H9 (cell line): ENCODE measurements around the gene MTMR1. TPM values are rescaled to one million over a fixed set of nuclear protein-coding genes. Genes with fewer than 3 reads are reported as not detected.

ENCODE experiments used
- DNase-seq: peaks from one replicate; pipeline ENCODE4 v3.0.0-alpha.2; 2017
- H2AFZ ChIP-seq: one replicate; pipeline ENCODE4 v1.6.1; 2013; ENCODE audit warnings: mild to moderate bottlenecking, low read length, control low read depth, moderate library complexity
- H2AK5ac ChIP-seq: 2 replicates; pipeline ENCODE4 v1.6.1; 2013; ENCODE audit warnings: low read length, control low read depth, mixed read lengths; ENCODE audit not compliant: insufficient read length
- H2BK120ac ChIP-seq: one replicate; pipeline ENCODE4 v1.6.1; 2013; ENCODE audit warnings: low read depth, mild to moderate bottlenecking, low read length, control low read depth, inconsistent platforms; ENCODE audit not compliant: poor library complexity, severe bottlenecking
- H2BK12ac ChIP-seq: 2 replicates; pipeline ENCODE4 v1.6.1; 2013; ENCODE audit warnings: low read length, control low read depth, mixed read lengths, low read depth; ENCODE audit not compliant: insufficient read length
- H2BK15ac ChIP-seq: 2 replicates; pipeline ENCODE4 v1.6.1; 2013; ENCODE audit warnings: low read depth, low read length, control low read depth
- H2BK20ac ChIP-seq: one replicate; pipeline ENCODE4 v1.6.1; 2013; ENCODE audit warnings: low read depth, mild to moderate bottlenecking, low read length, control low read depth, inconsistent platforms; ENCODE audit not compliant: poor library complexity, severe bottlenecking
- H2BK5ac ChIP-seq: 2 replicates; pipeline ENCODE4 v1.6.1; 2013; ENCODE audit warnings: low read length, control low read depth, mixed read lengths; ENCODE audit not compliant: insufficient read length
- H3K14ac ChIP-seq: 2 replicates; pipeline ENCODE4 v1.6.1; 2013; ENCODE audit warnings: low read length, control low read depth; ENCODE audit not compliant: insufficient read depth
- H3K18ac ChIP-seq: 2 replicates; pipeline ENCODE4 v1.6.1; 2013; ENCODE audit warnings: low read depth, mild to moderate bottlenecking, mixed read lengths, low read length, control low read depth; ENCODE audit not compliant: insufficient read length
- H3K23ac ChIP-seq: 2 replicates; pipeline ENCODE4 v1.6.1; 2013; ENCODE audit warnings: low read length, control low read depth, mixed read lengths, low read depth; ENCODE audit not compliant: insufficient read length
- H3K23me2 ChIP-seq: 2 replicates; pipeline ENCODE4 v1.6.1; 2013; ENCODE audit warnings: low read depth, mild to moderate bottlenecking, mixed read lengths, low read length, control low read depth; ENCODE audit not compliant: insufficient read length, poor library complexity, severe bottlenecking
- H3K27ac ChIP-seq: 2 replicates; pipeline ENCODE4 v1.5.1; 2013; ENCODE audit warnings: low read length, control low read depth, mixed read lengths, low read depth; ENCODE audit not compliant: insufficient read length
- H3K27me3 ChIP-seq: 2 replicates; pipeline ENCODE4 v1.6.1; 2013; ENCODE audit warnings: low read length, control low read depth, inconsistent platforms; ENCODE audit not compliant: insufficient read depth
- H3K4ac ChIP-seq: 2 replicates; pipeline ENCODE4 v1.6.1; 2013; ENCODE audit warnings: low read depth, mild to moderate bottlenecking, control low read depth, inconsistent platforms, low read length, moderate library complexity
- H3K4me1 ChIP-seq: 2 replicates; pipeline ENCODE4 v1.6.1; 2013; ENCODE audit warnings: low read length, control low read depth, inconsistent platforms; ENCODE audit not compliant: insufficient read depth
- H3K4me2 ChIP-seq: 2 replicates; pipeline ENCODE4 v1.6.1; 2013; ENCODE audit warnings: low read length, control low read depth, mixed read lengths; ENCODE audit not compliant: insufficient read length, insufficient read depth
- H3K56ac ChIP-seq: 2 replicates; pipeline ENCODE4 v1.6.1; 2013; ENCODE audit warnings: low read depth, mild to moderate bottlenecking, mixed read lengths, low read length, control low read depth; ENCODE audit not compliant: insufficient read length
- H3K79me1 ChIP-seq: 2 replicates; pipeline ENCODE4 v1.6.1; 2013; ENCODE audit warnings: low read depth, mild to moderate bottlenecking, moderate library complexity, low read length, control low read depth, inconsistent platforms; ENCODE audit not compliant: insufficient read depth, poor library complexity, severe bottlenecking
- H3K79me2 ChIP-seq: 2 replicates; pipeline ENCODE4 v1.6.1; 2013; ENCODE audit warnings: low read length, control low read depth, inconsistent platforms; ENCODE audit not compliant: insufficient read depth
- H3K9ac ChIP-seq: 2 replicates; pipeline ENCODE4 v1.6.1; 2013; ENCODE audit warnings: low read length, control low read depth, mixed read lengths; ENCODE audit not compliant: insufficient read length; ENCODE audit errors: extremely low read depth
- H3K9me3 ChIP-seq: one replicate; pipeline ENCODE4 v1.6.1; 2013; ENCODE audit warnings: low read depth, low read length, inconsistent platforms; ENCODE audit not compliant: control insufficient read depth
- H3T11ph ChIP-seq: one replicate; pipeline ENCODE4 v1.6.1; 2013; ENCODE audit warnings: mild to moderate bottlenecking, low read length, control low read depth, inconsistent platforms
- H4K20me1 ChIP-seq: one replicate; pipeline ENCODE4 v1.6.1; 2013; ENCODE audit not compliant: control insufficient read depth, insufficient read length, insufficient read depth
- H4K5ac ChIP-seq: 2 replicates; pipeline ENCODE4 v1.6.1; 2013; ENCODE audit warnings: low read depth, mild to moderate bottlenecking, mixed read lengths, low read length, control low read depth; ENCODE audit not compliant: insufficient read length
- H4K8ac ChIP-seq: replicated peaks from 2 replicates; pipeline ENCODE4 v1.6.1; 2013; ENCODE audit warnings: low read length, control low read depth, mixed read lengths, low read depth; ENCODE audit not compliant: insufficient read length
- H4K91ac ChIP-seq: 2 replicates; pipeline ENCODE4 v1.6.1; 2013; ENCODE audit warnings: low read depth, mild to moderate bottlenecking, moderate library complexity, mixed read lengths, low read length, control low read depth; ENCODE audit not compliant: insufficient read length
- H3K27ac Mint-ChIP-seq, 3 experiments: 2 replicates in 2 of 3; 3 replicates in 1 of 3; pipeline ENCODE4 v1.8.0; 2020 to 2021; ENCODE audit warnings: mixed read lengths in 3 of 3, mild to moderate bottlenecking in 1 of 3, moderate library complexity in 1 of 3
- H3K27me3 Mint-ChIP-seq: 2 replicates; pipeline ENCODE4 v1.8.0; 2021; ENCODE audit warnings: low read depth, mild to moderate bottlenecking, moderate library complexity, mixed read lengths
- H3K36me3 Mint-ChIP-seq, 3 experiments: 2 replicates in 2 of 3; 3 replicates in 1 of 3; pipeline ENCODE4 v1.8.0; 2020 to 2021; ENCODE audit warnings: low read depth in 3 of 3, mixed read lengths in 3 of 3; ENCODE audit not compliant: insufficient read depth in 1 of 3
- H3K4me1 Mint-ChIP-seq, 2 experiments: 2 replicates each; pipeline ENCODE4 v1.8.0; 2020; ENCODE audit warnings: mixed read lengths in 2 of 2
- H3K4me3 Mint-ChIP-seq, 2 experiments: 2 replicates in 1 of 2; 3 replicates in 1 of 2; pipeline ENCODE4 v1.8.0; 2020 to 2021; ENCODE audit warnings: mild to moderate bottlenecking in 2 of 2, mixed read lengths in 2 of 2, moderate library complexity in 1 of 2
- H3K9me3 Mint-ChIP-seq, 2 experiments: 2 replicates in 1 of 2; 3 replicates in 1 of 2; pipeline ENCODE4 v1.8.0; 2020; ENCODE audit warnings: mild to moderate bottlenecking in 2 of 2, mixed read lengths in 2 of 2, moderate library complexity in 1 of 2
- WGBS: extraction: QIAGEN DNeasy Blood & Tissue Kit; methylation state at CpG from one replicate; pipeline ENCODE4 v1.1.7; 2013; ENCODE audit warnings: missing lambda C conversion rate, low lambda C conversion rate, mixed read lengths; ENCODE audit not compliant: insufficient read length; ENCODE audit errors: extremely low coverage; 5-methylcytosine and 5-hydroxymethylcytosine counted together
- total RNA-seq: library from RNA; stranded (reverse); gene quantifications from 2 replicates; pipeline ENCODE4 v1.2.1, GENCODE V29; 2021
- TF ChIP-seq, protein P1 (sequence below): fragments of 200-600 bp; sonication (generic); conservative IDR thresholded peaks from 3 replicates; pipeline ENCODE4 v1.8.0; 2021; ENCODE audit warnings: antibody characterized with exemption, mild to moderate bottlenecking

The MTMR1 gene
- total RNA-seq, 1 experiment from 2014 or later = 25.2 TPM

DNA sequence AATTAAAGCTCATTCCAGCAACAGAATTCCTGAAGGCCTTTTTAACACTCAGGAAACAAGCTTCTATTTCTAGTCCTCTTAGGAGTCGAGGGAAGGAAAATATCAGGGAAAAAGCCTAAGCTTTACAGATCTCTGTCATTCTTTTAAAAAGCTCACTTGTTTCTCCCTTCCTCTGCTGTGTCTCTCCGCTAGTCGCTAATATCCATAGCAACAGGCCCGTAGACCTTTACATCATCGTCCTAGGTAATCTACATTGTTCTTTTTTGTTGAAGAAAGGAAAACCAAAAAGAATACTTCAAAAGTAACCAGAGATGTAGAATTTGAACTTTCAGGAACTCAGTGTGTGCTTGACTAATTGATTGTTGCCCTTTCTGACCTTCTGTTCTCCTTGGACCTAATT lies 45.9 kb upstream of the MTMR1 start:
- Mint-ChIP-seq H3K27me3 (no peaks in the 10 kb centered on the region), H3K27ac (no peak overlapping the region), H3K4me1 (no peaks in the 10 kb centered on the region), H3K36me3 (peaks cover 0 to 10% (median 1%) of the 10 kb centered on the region in 3 experiments; a peak in 4 of 7 replicates), H3K9me3 (peaks cover 51 to 54% of the 10 kb centered on the region in 2 experiments), H3K4me3 (no peak overlapping the region)
- Histone ChIP-seq H3K14ac (no peak overlapping the region), H3T11ph (no peak overlapping the region), H3K79me2 (no peaks in the 10 kb centered on the region), H3K23me2 (no peaks in the 10 kb centered on the region), H3K79me1 (no peaks in the 10 kb centered on the region), H2AK5ac (no peak overlapping the region), H3K27ac (no peak overlapping the region), H3K4me1 (no peaks in the 10 kb centered on the region), H3K9me3 (no peaks in the 10 kb centered on the region), H2BK12ac (no peak overlapping the region), H3K9ac (no peak overlapping the region), H4K8ac (no peak overlapping the region), H2BK20ac (no peak overlapping the region), H3K18ac (no peak overlapping the region), H2BK15ac (no peak overlapping the region), H2BK5ac (no peak overlapping the region), H3K56ac (no peak overlapping the region), H4K20me1 (no peaks in the 10 kb centered on the region), H2BK120ac (no peak overlapping the region), H4K91ac (no peak overlapping the region), H3K4ac (no peak overlapping the region), H2AFZ (no peak overlapping the region), H4K5ac (no peak overlapping the region), H3K23ac (no peak overlapping the region), H3K4me2 (no peak overlapping the region), H3K27me3 (no peaks in the 10 kb centered on the region)
- no peak for DNase-seq
- WGBS = no CpG with 5 or more reads among the region's 5 CpGs
- TF ChIP-seq, protein P1, sequence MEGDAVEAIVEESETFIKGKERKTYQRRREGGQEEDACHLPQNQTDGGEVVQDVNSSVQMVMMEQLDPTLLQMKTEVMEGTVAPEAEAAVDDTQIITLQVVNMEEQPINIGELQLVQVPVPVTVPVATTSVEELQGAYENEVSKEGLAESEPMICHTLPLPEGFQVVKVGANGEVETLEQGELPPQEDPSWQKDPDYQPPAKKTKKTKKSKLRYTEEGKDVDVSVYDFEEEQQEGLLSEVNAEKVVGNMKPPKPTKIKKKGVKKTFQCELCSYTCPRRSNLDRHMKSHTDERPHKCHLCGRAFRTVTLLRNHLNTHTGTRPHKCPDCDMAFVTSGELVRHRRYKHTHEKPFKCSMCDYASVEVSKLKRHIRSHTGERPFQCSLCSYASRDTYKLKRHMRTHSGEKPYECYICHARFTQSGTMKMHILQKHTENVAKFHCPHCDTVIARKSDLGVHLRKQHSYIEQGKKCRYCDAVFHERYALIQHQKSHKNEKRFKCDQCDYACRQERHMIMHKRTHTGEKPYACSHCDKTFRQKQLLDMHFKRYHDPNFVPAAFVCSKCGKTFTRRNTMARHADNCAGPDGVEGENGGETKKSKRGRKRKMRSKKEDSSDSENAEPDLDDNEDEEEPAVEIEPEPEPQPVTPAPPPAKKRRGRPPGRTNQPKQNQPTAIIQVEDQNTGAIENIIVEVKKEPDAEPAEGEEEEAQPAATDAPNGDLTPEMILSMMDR = no peak
